NOMO-1 (cell line): Measurements from ENCODE around the gene DAGLB.

ENCODE experiments used
- DNase-seq, 2 experiments: peaks; one replicate each; lab custom pipeline; 2025; ENCODE audit not compliant: unreplicated experiment in 2 of 2; lab: John Stamatoyannopoulos, UW

Gene DAGLB, protein sequence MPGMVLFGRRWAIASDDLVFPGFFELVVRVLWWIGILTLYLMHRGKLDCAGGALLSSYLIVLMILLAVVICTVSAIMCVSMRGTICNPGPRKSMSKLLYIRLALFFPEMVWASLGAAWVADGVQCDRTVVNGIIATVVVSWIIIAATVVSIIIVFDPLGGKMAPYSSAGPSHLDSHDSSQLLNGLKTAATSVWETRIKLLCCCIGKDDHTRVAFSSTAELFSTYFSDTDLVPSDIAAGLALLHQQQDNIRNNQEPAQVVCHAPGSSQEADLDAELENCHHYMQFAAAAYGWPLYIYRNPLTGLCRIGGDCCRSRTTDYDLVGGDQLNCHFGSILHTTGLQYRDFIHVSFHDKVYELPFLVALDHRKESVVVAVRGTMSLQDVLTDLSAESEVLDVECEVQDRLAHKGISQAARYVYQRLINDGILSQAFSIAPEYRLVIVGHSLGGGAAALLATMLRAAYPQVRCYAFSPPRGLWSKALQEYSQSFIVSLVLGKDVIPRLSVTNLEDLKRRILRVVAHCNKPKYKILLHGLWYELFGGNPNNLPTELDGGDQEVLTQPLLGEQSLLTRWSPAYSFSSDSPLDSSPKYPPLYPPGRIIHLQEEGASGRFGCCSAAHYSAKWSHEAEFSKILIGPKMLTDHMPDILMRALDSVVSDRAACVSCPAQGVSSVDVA

DNA sequence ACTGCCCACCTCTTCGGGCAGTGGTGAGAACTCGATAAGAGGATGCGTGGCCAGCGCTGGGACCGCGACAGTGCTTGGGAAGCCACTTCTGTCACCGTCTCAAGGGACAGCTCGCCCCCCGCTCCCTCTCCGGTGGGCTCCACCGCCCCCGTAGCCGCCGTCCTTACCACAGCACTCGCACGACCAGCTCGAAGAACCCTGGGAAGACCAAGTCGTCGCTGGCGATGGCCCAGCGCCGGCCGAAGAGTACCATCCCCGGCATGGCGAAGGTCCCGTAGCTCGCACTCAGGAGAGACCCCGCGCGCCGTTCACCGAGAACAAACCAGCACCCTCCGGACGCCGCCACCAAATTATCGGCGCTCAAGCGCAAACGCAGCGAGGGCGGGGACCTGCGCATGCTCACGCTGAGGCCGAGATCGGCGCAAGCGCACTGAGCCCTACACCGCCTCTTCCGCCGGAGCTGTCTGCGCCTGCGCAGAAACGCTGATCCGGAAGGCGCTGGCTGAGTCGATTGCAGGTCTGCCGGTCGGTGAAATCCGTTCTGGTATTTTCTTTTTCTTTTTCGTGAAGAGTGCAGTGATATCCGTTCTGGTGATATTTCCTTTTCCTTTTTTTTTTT lies at the start of gene DAGLB:
Gene DAGLB (minus strand): TSS at position 374 of the 619 bp plus-strand sequence. CDS start 112 bp downstream, at position 262.
- peak; percentile 89 to 93 for DNase-seq

DNA sequence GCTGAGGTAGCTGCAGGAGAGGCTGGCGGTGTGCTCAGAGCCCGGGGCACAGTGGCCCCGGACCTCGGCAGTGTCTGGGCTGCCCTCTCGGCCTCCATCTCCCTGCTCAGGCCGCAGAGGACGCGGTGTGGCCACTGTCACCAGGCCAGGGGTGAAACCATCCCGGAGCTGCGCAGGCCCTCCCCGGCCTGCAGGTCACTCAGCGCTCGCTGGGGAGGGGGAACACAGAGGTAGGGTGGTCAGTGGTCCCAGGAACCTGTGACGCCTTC lies 49.8 kb upstream of the DAGLB start:
- DNase-seq = no peak

DNA sequence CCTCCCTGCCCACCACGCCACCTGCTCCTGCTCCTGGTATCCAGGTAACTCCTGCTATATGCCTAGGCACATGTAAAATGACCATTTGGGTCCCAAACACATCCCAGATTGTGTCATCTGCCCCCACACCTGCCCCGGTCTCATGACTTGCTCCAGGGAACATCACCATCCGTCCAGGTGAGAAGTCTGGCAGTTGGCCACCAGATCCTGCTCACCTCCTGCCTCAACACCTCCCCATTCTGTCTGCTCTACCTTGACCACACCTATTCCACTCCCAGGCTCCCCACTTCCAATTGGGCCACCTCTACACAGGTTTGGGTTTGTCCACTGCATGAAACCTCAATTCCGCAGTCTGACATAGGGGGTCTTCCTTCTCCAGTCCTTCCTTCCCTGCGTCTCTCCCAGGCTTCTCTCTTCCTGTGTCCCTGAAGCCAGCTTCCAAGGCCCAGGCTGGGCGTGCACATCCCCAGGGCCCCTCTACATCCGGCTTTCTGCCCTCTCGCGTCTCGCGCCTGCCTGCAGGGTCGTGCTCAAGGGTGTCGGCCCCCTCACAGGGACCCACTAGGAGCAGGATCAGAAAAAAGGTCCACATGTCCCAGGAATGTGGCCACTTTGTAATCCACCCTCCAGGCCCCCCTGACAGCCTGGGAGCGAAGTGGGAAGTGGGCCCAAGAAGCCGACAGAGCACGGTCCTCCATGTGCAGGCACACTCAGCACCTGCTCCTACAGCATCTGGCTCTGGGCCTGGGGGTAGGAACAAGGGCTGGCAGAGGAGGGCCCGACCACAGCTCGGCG lies 49.3 kb upstream of the DAGLB start:
- no peak for DNase-seq

DNA sequence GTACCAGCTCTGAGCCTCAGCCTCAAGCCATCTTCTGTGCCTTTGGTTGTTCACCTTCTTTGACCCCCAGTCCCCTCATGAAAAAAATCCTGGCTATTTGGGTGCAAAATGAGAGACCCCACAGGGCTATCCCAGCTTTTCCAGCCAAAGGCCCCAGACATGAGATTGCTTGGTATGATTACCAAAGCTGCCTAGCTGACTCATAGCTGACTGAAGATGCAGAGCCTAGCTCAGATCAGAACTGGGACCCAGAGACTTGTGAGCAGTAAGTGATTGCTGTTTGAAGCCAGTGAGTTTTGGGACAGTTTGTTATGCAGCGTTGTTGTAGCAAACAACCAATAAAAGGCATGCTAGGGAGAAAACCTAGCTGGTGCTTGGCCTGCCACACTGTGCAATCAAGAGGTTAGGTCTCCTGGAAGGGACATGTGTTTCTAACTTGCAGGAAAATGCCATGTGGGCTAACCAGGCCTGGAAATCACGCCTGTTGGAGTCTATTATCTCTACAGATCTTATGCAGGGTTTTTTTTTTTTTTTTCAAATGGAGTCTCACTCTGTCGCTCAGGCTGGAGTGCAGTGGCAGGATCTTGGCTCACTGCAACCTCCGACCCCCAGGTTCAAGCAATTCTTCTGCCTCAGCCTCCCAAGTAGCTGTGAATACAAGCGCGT lies 48.0 kb upstream of the DAGLB start:
- DNase-seq = no peak

DNA sequence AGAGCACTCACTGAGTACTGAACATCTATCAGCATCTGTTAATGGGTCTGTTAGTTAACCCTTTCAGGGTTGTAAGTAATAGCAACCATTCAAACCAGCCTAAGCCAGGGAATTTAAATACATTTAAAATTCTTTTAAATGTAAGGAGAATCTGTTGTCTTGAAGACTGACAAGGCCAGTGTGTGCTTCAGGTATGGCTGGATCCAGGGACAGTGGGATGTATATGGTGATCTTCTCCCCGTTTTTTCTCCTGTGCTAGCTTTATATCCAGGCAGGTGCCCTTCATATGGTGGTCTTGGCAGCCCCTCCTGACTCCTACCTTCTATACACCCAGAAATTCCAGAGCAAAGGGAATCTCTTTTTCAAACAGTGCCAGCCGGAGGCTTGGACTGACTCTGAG lies 46.6 kb upstream of the DAGLB start:
- DNase-seq = no peak

DNA sequence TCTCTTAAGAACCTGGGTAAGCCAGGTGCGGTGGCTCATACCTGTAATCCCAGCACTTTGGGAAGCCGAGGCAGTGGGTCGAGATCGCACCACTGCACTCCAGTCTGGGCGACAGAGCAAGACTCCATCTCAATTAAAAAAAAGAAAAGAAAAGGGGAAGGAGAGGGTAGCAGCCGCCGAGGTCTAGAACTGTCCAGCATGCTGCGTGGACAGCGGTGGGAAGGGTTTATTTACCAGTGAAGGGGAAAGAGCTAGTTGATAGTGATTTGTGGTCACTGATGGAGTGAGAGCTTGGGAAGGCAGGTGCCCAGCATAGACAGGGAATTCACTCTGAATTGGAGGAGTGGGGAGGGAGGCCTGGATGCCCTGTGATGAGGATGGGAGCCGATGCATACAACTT lies 43.4 kb upstream of the DAGLB start:
- no peak for DNase-seq

DNA sequence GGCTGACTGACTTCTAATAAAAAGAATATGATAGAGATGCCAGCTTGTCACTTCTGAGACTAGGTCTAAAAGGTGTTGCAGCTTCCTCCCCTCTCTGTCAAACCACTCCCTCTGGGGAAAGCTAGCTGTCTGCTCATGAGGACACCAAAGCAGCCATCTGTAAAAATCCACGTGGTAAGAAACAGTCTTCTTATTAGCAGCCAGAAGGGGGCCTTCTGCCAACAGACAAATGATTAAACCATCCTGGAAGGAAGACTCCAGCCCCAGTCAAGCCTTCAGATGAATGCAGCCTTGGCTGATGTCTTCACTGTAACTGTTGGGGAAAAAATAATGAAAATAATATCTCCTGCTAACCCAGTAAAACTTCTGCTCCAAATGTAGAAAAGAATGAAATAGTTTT lies 41.9 kb upstream of the DAGLB start:
- no peak for DNase-seq

DNA sequence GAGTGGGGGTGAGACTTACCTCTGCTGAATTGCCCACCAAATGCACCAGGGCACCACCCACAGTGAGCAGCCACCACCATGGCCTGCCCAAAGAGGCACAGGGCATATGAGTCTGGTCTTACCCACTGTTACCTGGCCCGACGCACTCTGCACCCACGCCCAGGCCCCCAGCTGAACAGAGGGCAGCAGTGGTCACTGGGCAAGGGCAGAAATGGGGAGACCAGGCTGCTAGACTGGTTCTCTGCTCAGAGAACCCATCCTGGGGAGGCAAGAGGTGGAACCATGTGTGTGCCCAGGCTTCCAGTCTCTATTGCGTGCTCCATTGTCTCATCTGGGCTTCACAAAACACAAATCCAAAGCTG lies 39.4 kb upstream of the DAGLB start:
- DNase-seq = no peak

DNA sequence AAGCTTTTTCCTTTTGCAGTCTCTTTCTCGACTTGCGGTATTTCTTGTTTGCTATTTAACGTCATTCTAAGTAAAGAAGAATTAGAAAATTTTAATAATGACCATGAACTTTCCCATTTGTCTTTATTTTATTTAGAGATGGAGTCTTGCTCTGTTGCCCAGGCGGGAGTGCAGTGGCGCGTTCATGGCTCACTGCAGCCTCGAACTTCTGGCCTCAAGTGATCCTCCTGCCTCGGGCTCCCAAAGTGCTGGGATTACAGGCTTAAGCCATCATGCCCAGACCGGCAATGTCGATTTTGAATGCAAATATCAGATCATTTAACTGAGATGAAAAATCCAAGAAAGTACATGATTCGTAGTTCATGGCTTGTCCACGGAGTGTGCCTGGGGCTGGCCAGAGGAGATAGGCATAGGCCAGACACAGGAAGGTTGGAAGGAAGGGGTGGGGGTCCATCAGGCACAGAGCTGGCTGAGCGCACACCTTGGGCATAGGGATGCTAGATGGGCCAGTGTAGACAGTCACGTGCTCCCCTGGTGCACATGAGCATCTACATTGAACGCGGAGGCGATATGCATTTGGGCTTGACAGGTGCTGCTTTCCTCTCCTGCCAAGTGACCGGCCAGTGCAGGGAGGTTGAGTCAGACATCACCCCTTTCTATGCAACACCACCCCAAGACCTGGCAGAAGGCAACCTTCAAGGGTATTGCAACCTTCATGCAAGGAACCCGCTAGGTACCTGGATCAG lies 38.9 kb upstream of the DAGLB start:
- DNase-seq = no peak

DNA sequence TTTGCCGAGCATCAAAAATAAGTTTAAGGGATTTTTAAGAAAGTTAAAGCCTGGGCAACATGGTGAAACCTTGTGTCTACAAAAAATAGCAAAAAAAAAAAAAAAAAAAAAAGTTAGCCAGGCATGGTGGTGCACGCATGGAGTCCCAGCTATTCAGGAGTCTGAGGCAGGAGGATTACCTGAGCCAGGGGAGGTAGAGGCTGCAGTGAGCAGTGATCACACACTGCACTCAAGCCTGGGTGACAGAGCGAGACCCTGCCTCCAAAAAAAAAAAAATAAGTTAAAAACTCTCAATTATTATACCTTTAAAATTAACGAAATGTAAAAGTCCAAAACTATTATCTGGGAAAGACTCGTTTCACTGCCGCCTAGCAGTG lies 35.0 kb upstream of the DAGLB start:
- no peak for DNase-seq

DNA sequence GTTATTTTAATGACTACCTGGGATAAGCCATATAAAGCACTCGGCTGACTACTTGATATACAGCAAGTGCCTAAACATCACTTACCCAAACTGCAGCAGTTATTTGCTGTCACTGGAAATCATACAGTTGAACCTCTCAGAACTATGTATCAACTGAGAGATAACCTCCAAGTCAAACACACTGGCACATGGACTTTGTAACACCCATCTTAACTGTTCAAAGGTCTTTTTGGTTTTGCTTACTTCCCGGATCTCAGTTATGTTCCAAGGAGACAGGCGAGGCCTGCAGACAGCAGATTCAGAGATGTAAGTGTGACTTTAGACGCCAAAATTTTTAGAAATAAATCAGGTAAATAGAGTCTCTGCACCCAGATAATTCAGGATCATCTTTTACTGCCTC lies 34.6 kb upstream of the DAGLB start:
- DNase-seq = no peak

DNA sequence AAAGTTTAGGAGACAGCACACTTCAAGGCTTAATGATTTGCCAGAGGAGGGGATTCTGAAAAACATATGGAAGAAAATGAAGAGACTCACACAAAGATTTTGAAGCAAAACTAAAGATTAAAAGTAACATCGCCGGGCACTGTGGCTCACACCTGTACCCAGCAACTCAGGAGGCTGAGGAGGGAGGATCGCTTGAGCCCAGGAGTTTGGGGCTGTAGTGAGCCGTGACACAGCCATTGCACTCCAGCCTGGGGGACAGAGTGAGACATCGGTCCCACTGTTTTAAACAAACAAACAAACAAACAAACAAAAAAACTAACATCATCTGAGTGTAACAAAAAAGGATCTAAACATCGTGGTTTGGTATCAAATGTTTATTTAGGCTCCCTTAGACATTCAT lies 33.7 kb upstream of the DAGLB start:
- DNase-seq = no peak

DNA sequence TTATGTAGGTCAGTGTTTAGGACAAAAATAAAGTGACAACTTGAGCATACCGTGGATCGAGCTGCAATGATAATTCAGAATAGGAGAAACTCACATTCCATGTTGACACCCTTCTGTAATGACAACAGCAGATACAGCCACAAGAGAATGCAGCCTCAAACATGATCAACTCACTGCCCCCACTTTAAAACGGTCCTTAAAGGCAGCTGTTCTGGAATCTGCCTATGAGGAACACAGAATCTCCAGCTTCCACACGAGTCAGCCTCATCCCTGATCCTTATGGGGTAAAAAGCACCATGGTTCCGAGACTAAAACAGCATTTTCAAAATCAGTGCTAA lies 32.5 kb upstream of the DAGLB start:
- DNase-seq = no peak

DNA sequence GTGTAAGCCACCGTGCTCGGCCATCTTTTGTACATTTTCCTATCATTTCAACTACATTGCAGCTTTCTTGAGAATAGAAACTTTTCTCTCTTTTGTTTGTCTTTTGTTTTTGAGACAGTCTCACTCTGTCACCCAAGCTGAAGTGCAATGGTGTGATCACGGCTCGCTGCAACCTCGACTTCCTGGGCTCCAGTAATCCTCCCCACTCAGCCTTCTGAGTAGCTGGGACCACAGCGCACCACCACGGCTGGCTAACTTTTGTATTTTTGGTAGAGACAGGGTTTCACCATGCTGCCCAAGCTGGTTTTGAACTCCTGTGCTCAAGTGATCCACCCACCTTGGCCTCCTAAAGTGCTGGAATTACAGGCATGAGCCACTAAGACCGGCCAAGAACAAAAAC lies 31.3 kb upstream of the DAGLB start:
- no peak for DNase-seq

DNA sequence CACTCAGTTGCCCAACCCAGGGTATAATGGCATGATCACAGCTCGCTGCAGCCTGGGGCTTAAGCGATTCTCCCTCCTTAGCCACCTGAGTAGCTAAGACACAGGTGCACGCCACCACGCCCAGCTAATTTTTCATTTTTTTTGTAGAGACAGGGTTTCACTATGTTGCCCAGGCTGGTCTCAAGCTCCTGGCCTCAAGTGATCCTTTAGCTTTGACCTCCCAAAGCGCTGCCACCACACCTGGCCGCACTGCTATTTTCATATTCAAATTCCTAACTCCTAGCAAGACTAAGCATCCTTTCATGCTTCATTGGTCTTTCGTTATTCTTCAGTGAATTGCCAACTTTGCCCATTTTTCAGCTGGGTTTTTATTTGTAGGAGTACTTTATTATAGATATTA lies 30.4 kb upstream of the DAGLB start:
- DNase-seq = no peak

DNA sequence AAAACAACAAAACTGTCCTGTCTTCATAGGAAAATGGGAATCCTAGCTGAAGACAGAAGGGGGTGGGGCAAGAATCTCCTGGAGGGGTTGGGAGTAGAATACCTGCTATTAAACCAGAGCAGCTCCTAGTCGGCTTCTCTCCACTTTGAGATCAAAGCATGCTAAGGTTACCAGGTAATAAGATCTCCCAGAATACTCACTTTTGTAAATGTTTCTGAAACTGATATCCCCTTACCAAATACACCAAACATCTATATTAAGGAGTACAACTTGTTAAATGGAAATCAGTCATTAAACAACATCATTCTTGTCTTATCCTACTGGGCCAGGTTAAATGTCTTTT lies 29.5 kb upstream of the DAGLB start:
- no peak for DNase-seq

DNA sequence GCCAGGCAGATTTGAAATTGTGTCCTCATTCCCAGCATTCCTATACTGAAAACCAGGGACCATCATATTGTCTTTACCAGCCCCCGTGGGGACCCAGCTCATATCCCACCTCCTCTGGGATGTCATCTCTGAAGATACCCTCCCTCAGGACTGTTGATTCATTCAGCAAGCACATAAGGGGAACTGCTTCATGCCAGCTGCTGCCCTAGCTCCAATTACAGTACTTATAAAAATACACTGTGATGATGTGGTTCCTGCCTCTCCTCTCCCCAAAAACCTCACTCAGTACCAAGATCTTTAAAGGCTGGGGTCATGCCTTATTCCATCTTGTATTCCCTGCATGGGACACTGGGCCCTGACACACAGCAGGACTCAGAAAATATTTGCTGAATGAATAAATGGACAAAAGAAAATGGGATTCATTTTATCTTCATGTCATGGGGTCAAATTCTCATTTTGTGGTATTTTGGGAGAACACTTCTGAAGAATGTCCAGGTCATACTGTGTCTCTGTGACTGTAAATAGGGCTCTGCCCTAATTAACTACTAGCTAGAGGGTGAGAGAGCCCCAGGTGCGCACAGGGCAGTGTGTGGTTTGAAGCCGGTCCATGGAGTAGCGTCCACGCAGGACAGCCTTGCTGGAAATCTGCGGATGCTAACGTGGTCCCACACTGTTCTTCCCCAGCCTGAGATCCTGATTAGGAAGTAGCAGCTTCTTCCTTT lies 29.0 kb upstream of the DAGLB start:
- no peak for DNase-seq

DNA sequence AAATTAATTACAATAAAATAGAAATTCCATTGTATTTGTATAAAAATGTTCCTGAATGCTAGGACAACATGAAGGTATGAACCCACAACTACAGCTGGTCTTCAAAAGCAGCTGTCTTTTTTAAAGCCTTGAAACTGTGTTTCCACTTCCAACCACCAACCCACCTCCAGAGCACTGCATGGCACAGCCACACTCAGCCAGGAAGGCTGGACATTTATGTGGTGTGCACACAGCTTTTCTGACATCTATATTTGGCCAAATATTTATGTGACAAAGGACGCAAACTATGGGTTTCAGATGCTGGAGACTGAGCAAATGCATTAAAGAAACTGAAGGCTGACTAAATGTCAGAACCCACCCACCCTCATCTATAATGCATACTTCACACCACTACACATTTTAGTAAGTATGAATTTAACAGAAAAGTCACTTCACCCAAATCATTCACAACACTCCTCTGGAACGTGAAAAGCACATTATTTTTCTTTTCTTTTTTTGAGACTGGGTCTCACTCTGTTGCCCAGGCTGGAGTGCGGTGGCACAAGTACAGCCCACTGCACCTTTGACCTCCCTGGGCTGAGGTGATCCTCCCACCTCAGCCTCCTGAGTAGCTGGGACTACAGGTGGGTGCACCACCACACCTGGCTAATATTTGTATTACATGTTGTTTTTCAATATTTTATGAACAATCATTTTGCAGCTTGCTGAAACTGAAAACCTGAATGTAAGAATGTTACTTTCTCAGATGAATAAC lies 27.9 kb upstream of the DAGLB start:
- DNase-seq = no peak

DNA sequence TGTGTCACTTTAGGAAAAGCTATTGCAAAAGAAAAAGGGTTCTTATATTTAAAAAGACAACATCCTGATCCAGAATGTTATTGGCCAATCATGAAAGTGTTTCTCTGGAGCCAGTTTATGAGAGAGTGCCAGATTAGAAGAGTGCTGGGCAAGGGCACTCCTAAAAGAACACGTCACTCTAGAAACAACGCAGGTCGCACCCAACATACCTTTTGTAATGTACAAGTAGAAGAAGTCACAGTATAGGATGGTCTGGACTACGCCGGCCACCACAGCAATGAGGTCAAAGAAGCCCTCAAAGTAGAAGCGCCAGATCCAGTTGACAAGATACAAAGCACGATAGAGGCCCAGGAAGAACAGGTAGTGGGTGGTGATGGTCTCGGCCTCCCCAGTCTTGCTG lies 18.1 kb upstream of the DAGLB start:
- DNase-seq = no peak
